Measurements from ENCODE around the gene CCL1.

GRCh38 chr17:34393401-34393800, 30.4 kb upstream of the CCL1 start:
- no peak for TF ChIP-seq REST (IDR thresholded peaks at IDR 0.05; ENCODE audit: insufficient read depth in 1 of 2, low read depth in 2 of 2, low read length in 2 of 2)
- no peak for TF ChIP-seq SIN3A (IDR thresholded peaks at IDR 0.05; ENCODE audit: borderline replicate concordance, insufficient read depth, low read length)
- TF ChIP-seq POLR2AphosphoS5 (IDR thresholded peaks at IDR 0.05; ENCODE audit: low read depth, low read length) = no peak
- no peak for TF ChIP-seq FOXP2 (optimal IDR thresholded peaks at IDR 0.05; ENCODE audit: borderline replicate concordance, extremely low read depth, extremely low read length, insufficient read depth)

All from PFSK-1 (cell line).